Activated T-helper 1 cell treated with Interleukin-2 at 50 U/mL for 16 hours (primary cell): ENCODE results near the gene GLG1.
"Not testable (repeated sequence)": the region's sequence is repeated elsewhere in the genome, so short reads cannot be mapped to it uniquely, and the experiment has no call there.

Experiments used
- DNase-seq: peaks from one replicate; pipeline ENCODE4 v3.0.0-alpha.2; 2020; ENCODE audit warnings: low read depth

GLG1 gene

GRCh38 chr16:74606521-74607309 lies at the start of gene GLG1:
TSS of gene GLG1 (minus strand) at chr16:74607114. CDS start at chr16:74607094, 20 bp downstream.
- peak; percentile 86 for DNase-seq

GRCh38 chr16:74654536-74655050 lies 47.7 kb upstream of the GLG1 start:
- no peak for DNase-seq

- not testable (repeated sequence) for DNase-seq
These were observed 46.0 kb upstream of the GLG1 start for GRCh38 chr16:74652883-74653282.

GRCh38 chr16:74652249-74652648 lies 45.3 kb upstream of the GLG1 start:
- no peak for DNase-seq

GRCh38 chr16:74651841-74652240 lies 44.9 kb upstream of the GLG1 start:
- no peak for DNase-seq

GRCh38 chr16:74650966-74651567 lies 44.2 kb upstream of the GLG1 start:
- DNase-seq, result no peak

GRCh38 chr16:74649839-74650504 lies 43.1 kb upstream of the GLG1 start:
- DNase-seq, result no peak

GRCh38 chr16:74641969-74642368 lies 35.1 kb upstream of the GLG1 start:
- no peak for DNase-seq

- no peak for DNase-seq
These were observed 31.0 kb upstream of the GLG1 start for GRCh38 chr16:74637742-74638453.

GRCh38 chr16:74635303-74635702 lies 28.4 kb upstream of the GLG1 start:
- no peak for DNase-seq

GRCh38 chr16:74633686-74634085 lies 26.8 kb upstream of the GLG1 start:
- no peak for DNase-seq

GRCh38 chr16:74627506-74628220 lies 20.7 kb upstream of the GLG1 start:
- DNase-seq, result no peak

GRCh38 chr16:74626741-74627416 lies 20.0 kb upstream of the GLG1 start:
- no peak for DNase-seq

- no peak for DNase-seq
These were observed 18.8 kb upstream of the GLG1 start for GRCh38 chr16:74625500-74626350.

GRCh38 chr16:74623839-74624235 lies 16.9 kb upstream of the GLG1 start:
- no peak for DNase-seq

- DNase-seq, result no peak
These were observed 16.4 kb upstream of the GLG1 start for GRCh38 chr16:74623214-74623838.

GRCh38 chr16:74622005-74622404 lies 15.1 kb upstream of the GLG1 start:
- no peak for DNase-seq

GRCh38 chr16:74617206-74617788 lies 10.4 kb upstream of the GLG1 start:
- no peak for DNase-seq

- no peak for DNase-seq
These were observed 4.8 kb upstream of the GLG1 start for GRCh38 chr16:74611721-74612120.
